HCEC 1CT (cell line): ENCODE results near the gene PSMB7.

Experiments
- DNase-seq: peaks from one replicate; pipeline ENCODE4 v3.0.0-alpha.2; 2017

The PSMB7 gene

GRCh38 chr9:124409410-124409809 lies 5.8 kb downstream of the PSMB7 start:
- DNase-seq: no peak

DNA sequence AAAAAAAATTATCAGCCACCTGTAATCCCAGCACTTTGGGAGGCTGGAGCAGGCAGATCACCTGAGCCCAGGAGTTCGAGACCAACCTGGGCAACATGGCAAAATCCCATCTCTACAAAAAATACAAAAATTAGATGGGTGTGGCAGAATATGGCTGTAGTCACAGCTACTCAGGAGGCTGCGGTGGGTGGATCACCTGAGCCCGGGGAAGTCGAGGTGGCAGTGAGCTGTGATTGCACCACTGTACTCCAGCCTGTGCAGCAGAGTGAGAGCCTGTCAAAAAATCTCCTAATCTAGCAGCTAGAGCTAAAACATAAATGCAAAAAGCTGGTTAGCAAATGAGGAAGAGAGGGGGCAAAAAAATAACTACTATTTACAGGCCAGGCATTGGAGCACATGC lies 12.0 kb downstream of the PSMB7 start:
- no peak for DNase-seq

- DNase-seq: peak; percentile 62
Observed at GRCh38 chr9:124399968-124400940, 15.0 kb downstream of the PSMB7 start.

DNA sequence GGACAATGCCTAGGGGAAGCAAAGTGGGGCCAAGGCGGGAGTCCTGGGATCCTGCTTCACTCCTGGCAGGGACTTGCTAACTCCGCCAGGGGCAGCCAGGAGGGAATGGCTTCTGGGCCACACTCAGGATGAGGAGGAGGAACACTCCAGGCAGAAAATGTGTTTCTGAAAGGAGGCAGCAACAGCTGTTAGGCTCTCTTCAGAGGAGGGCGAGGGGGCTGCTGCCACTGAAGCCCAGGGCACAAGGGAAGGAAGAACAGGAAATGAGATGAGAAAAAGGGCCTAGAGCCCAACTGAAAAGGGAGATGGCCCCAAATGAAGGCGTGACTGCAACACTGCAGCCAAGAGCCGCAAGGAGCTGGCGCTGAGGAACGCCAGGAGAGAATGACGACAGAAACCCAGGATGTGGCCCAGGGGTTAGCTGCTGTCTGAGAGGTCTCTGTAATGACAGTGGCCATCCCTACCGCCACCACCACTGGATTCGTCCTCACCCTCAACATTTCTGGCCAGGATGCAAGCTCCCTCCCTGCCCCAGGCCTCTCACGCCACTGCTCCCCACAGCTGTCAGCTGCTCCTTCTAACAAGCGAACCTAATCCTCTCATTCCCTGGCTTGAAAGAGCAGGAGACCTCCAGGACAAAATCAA lies 15.8 kb downstream of the PSMB7 start:
- peak; percentile 21 for DNase-seq

GRCh38 chr9:124398191-124398935 lies 16.9 kb downstream of the PSMB7 start:
- DNase-seq: no peak

DNA sequence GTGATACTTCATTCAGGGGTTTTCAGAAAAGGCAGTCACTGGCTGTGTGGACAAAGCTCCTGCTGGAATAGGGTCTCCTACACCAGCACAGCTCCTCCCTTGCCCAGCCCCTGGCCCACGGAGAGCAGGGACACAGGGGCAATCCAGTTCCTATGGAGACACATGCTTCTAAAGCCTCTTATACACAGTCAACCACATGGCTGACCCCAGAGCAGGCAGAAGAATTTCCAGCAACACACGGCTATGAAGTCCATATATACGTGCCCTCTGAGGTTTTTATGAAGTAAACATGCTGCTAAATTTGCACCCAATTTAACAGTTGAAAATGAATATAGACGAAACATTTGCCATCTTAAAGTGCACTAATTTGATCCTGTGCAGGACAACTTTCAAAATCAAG lies 19.4 kb downstream of the PSMB7 start:
- no peak for DNase-seq

DNA sequence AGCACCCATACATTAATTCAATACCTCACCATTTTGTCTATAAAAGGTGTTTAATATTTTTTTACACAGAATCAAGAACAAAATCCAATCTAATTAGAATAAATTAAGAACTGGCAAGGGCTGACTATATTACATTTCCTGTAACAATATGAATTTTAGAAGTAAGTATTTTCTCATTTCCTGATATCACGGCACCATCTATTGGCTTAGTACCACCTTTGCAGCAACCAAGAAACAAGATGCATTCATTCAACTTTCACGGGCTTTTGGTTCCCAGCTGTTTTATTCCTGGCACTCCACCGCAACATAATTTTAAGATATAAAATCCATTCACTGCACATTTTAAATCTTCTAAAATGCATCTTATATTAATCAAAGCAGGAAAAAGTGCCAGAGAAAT lies 20.6 kb downstream of the PSMB7 start:
- DNase-seq: no peak

DNA sequence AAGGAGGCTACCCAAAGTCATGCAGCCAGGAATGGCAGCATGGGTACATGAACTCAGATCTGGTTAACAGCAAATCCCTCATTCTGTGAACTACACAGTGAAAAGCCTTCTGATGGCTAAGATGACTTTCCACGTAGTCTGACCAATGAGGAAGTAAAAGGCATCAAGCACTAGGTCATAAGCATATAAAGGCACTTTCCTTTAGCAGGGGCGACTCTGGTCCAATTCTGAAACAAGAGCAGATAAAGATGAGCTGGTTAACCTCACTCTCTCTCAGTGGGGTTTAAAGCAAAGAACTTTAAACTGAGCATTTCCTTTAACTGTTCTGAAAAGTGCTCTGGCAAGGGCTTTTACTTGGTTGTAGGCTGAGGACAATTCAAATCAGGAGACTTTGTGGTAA lies 21.1 kb downstream of the PSMB7 start:
- no peak for DNase-seq

- DNase-seq: peak; percentile 98
Observed at GRCh38 chr9:124392871-124393460, 22.3 kb downstream of the PSMB7 start.

- no peak for DNase-seq
Observed at GRCh38 chr9:124392254-124392870, 22.9 kb downstream of the PSMB7 start.

- peak; percentile 78 for DNase-seq
Observed at GRCh38 chr9:124390794-124391658, 24.2 kb downstream of the PSMB7 start.

DNA sequence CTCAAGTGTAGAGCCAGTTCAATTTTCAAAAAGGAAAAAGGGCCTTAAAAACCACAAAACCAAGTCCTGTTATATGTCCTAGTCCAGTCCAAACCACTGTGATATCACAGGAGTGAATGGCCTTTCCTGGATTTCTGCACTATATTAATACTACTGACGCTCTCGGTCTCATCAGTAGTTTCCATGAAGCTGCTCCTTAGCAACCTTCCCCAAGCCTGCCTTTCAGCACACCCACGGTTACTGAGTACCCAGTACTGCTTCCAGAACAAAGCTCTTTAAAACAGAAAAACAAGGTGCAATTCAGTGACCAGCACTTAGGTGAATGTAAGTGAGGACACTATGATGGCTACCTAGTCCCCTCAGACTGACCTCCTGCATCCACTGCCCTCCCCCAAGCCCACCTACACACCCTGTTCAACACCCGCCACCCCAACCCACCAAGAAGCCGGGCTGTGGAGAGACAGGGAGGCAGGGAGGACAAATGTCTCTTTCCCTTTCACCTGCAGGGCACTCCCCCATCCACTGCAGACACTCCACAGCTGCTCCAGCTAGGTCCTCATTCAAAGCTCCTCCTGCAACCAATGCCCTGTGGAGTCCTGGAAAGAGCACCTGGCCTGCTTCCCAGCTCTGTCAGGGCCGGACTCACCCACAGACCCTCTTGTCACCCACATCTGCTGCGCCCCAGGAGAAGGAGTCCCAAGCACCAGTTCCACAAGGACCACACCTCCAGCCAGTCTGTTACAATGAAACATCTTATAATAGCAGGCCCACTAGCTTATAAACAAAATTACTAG lies 25.9 kb downstream of the PSMB7 start:
- no peak for DNase-seq

- DNase-seq: no peak
Observed at GRCh38 chr9:124388275-124389048, 26.8 kb downstream of the PSMB7 start.

GRCh38 chr9:124386201-124386600 lies 29.0 kb downstream of the PSMB7 start:
- DNase-seq: no peak

- no peak for DNase-seq
Observed at GRCh38 chr9:124385623-124386022, 29.6 kb downstream of the PSMB7 start.

DNA sequence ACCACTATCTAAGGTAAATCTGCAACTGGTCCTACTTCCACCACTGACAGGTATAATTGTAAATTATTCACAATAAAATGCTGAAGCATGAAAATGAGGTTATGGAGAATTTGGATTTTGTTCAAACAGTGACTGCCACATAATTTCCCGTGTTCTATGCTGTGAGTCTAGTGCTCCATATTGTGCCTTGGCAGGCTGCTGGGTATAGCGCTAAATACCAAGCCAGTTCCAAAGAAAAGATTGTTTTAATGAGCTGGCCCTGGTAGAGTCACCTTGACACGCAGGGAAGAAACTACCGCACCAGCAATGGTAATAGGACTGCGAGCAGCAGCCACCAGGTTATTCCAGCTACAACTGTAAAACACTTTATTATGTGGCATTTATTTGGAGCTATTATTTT lies 30.4 kb downstream of the PSMB7 start:
- no peak for DNase-seq

GRCh38 chr9:124384210-124384609 lies 31.0 kb downstream of the PSMB7 start:
- DNase-seq: no peak

- DNase-seq: peak; percentile 58
Observed at GRCh38 chr9:124381170-124381945, 33.9 kb downstream of the PSMB7 start.
